ENCODE measurements around the gene FUS. TPM values are rescaled to one million over a fixed set of nuclear protein-coding genes. Genes with fewer than 3 reads are reported as not detected.

FUS gene
- total RNA-seq (2022; extraction: Qiagen RNA extraction), result 505 to 637 TPM (median 514 TPM) in 5 replicates

GRCh38 chr16:31179747-31180459 is at the start of gene FUS:
Gene FUS (plus strand): TSS chr16:31180139. CDS start chr16:31180215, 76 bp downstream.

GRCh38 chr16:31135535-31136286 is 44.2 kb upstream of the FUS start, which contains the start of gene PRSS8:
Gene PRSS8 (minus strand): TSS chr16:31135727. CDS start chr16:31135498, 229 bp downstream.

GRCh38 chr16:31149894-31150890 is 29.7 kb upstream of the FUS start, which contains the start of gene PRSS36:
Gene PRSS36 (minus strand): TSS chr16:31150066. CDS start chr16:31150035, 31 bp downstream.

GRCh38 chr16:31202414-31203375 is 22.8 kb downstream of the FUS start, which contains the start of gene PYCARD:
Gene PYCARD (minus strand): TSS chr16:31202760. CDS start chr16:31202690, 70 bp downstream.

GRCh38 chr16:31213877-31214707 is 34.2 kb downstream of the FUS start, which contains the start of gene TRIM72:
Gene TRIM72 (plus strand): TSS chr16:31214119. CDS start chr16:31214739, 620 bp downstream.

GRCh38 chr16:31216422-31217135 is 36.6 kb downstream of the FUS start, which contains the start of gene PYDC1:
Gene PYDC1 (minus strand): TSS chr16:31217135. CDS start chr16:31217028, 107 bp downstream.

Other genes starting within 250 kb of the FUS start
- 9.0 to 14.5 TPM (median 12.1 TPM) in 5 replicates for gene ORAI3, start 231.1 kb upstream of the FUS start, total RNA-seq (2022; extraction: Qiagen RNA extraction)
- 17.7 to 19.7 TPM (median 18.3 TPM) in 5 replicates for gene SETD1A, start 222.4 kb upstream of the FUS start, total RNA-seq (2022; extraction: Qiagen RNA extraction)
- 13.6 to 15.9 TPM (median 13.9 TPM) in 5 replicates for gene HSD3B7, start 194.9 kb upstream of the FUS start, total RNA-seq (2022; extraction: Qiagen RNA extraction)
- 1.4 to 2.1 TPM (median 1.6 TPM) in 5 replicates for gene STX1B, start 169.5 kb upstream of the FUS start, total RNA-seq (2022; extraction: Qiagen RNA extraction)
- 56.8 to 66.1 TPM (median 64.4 TPM) in 5 replicates for gene STX4, start 146.6 kb upstream of the FUS start, total RNA-seq (2022; extraction: Qiagen RNA extraction)
- gene ZNF668, start 105.9 kb upstream of the FUS start, total RNA-seq (2022; extraction: Qiagen RNA extraction), result 13.3 to 19.8 TPM (median 14.5 TPM) in 5 replicates
- gene ZNF646, start 105.7 kb upstream of the FUS start, total RNA-seq (2022; extraction: Qiagen RNA extraction), result 9.1 to 11.4 TPM (median 10.2 TPM) in 5 replicates
- gene PRSS53, start 91.2 kb upstream of the FUS start, total RNA-seq (2022; extraction: Qiagen RNA extraction), result 1.0 to 2.5 TPM (median 1.6 TPM) in 5 replicates
- 98.3 to 147 TPM (median 140 TPM) in 5 replicates for gene VKORC1, start 85.3 kb upstream of the FUS start, total RNA-seq (2022; extraction: Qiagen RNA extraction)
- 46.0 to 56.1 TPM (median 52.2 TPM) in 5 replicates for gene BCKDK, start 71.8 kb upstream of the FUS start, total RNA-seq (2022; extraction: Qiagen RNA extraction)
- gene KAT8, start 62.5 kb upstream of the FUS start, total RNA-seq (2022; extraction: Qiagen RNA extraction), result 45.0 to 51.2 TPM (median 48.2 TPM) in 5 replicates
- gene PRSS8, start 44.4 kb upstream of the FUS start, total RNA-seq (2022; extraction: Qiagen RNA extraction), result 0.83 to 1.4 TPM (median 1.2 TPM) in 5 replicates
- gene PRSS36, start 30.1 kb upstream of the FUS start, total RNA-seq (2022; extraction: Qiagen RNA extraction), result 0.84 to 1.9 TPM (median 1.1 TPM) in 5 replicates
- 23.8 to 40.1 TPM (median 36.2 TPM) in 5 replicates for gene PYCARD, start 22.6 kb downstream of the FUS start, total RNA-seq (2022; extraction: Qiagen RNA extraction)
- 0.01 to 0.10 TPM (median 0.05 TPM) in 5 replicates for gene TRIM72, start 34.0 kb downstream of the FUS start, total RNA-seq (2022; extraction: Qiagen RNA extraction)
- not detected in 5 replicates for gene PYDC1, start 37.0 kb downstream of the FUS start, total RNA-seq (2022; extraction: Qiagen RNA extraction)
- 1.1 to 1.9 TPM (median 1.7 TPM) in 5 replicates for gene ITGAM, start 79.8 kb downstream of the FUS start, total RNA-seq (2022; extraction: Qiagen RNA extraction)
- gene ITGAX, start 175.0 kb downstream of the FUS start, total RNA-seq (2022; extraction: Qiagen RNA extraction), result 1.0 to 1.5 TPM (median 1.1 TPM) in 5 replicates
- gene ITGAD, start 213.2 kb downstream of the FUS start, total RNA-seq (2022; extraction: Qiagen RNA extraction), result 0.02 to 0.06 TPM (median 0.05 TPM) in 3 of 5 replicates, not detected in the others
- gene COX6A2, start 248.2 kb downstream of the FUS start, total RNA-seq (2022; extraction: Qiagen RNA extraction), result not detected in 5 replicates